ENCODE measurements around the gene ENDOV.
A peak's percentile ranks its signal among the peaks of the same experiment; 100 is the strongest.

The ENDOV gene

DNA sequence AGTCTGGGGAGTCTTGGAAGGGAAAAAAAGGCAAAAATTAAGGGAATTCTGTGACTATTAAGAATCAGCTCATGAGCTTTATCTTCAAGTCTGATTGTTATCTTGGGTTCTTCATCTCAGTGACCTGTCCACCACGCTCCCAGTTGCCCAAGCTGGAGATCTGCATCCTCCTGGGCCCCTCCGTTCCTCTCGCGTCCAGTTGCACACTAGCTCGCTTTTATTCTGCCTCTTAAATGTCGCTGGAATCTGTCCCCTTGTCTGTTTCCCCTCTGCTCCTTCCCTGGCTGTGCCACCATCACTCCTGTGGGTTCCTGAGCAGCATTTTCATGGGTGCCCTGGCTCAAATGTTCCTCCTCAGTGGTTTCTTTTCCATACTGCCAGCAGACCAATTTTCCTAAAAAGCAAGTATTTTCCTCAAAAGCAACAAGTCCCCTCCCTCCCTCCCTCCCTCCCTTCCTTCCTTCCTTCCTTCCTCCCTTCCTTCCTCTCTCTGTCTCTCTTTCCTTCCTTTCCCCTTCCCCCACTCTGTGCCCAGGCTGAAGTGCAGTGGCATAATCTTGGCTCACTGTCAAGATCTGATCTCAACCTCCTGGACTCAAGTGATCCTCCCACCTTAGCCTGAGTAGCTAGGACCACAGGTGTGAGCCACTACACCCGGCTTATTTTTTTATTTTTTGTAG, 1.4 kb downstream of the ENDOV start:
- no peak for DNase-seq

DNA sequence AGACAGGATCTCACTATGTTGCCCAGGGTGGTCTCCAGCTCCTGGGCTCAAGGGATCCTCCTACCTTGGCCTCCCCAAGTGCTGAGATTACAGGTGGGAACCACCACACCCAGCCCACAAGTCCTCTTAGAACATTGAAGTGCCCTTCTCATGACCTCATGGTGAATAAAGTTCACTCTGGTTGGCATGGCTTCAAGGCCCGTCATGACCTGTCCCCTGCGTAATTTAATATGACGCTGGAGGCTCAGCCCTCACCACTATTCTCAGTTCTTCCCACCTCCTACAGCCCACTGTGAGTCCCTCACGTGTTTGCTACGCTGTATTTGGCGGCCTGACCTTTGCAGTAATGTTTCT, 1.9 kb downstream of the ENDOV start:
- DNase-seq = no peak

GRCh38 chr17:80418589-80418988, 3.6 kb downstream of the ENDOV start:
- no peak for DNase-seq

DNA sequence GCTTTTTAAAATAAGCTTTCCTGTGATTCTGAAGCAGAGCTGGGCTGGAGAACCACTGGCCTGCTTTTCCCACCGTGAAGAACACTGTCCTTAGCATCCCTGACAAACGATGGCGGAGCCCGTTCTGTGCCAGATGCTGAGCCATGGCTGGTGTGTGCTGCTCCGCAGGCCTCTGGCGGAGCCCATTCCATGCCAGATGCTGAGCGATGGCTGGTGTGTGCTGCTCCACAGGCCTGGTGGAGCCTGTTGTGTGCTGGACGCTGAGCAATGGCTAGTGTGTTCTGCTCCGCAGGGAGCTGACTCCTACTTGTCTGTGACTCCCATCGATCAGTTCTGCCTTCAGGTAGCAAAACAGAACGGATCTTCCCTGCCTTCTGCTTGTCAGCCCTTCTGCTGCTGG, 4.3 kb downstream of the ENDOV start:
- DNase-seq = no peak

- DNase-seq = no peak
These were observed 6.6 kb downstream of the ENDOV start for GRCh38 chr17:80421381-80422090.

- no peak for DNase-seq
These were observed 7.3 kb downstream of the ENDOV start for GRCh38 chr17:80422276-80422675.

GRCh38 chr17:80422981-80423380, 8.0 kb downstream of the ENDOV start:
- DNase-seq = no peak

GRCh38 chr17:80423536-80424225, 8.7 kb downstream of the ENDOV start:
- no peak for DNase-seq

GRCh38 chr17:80424261-80424660, 9.3 kb downstream of the ENDOV start:
- no peak for DNase-seq

DNA sequence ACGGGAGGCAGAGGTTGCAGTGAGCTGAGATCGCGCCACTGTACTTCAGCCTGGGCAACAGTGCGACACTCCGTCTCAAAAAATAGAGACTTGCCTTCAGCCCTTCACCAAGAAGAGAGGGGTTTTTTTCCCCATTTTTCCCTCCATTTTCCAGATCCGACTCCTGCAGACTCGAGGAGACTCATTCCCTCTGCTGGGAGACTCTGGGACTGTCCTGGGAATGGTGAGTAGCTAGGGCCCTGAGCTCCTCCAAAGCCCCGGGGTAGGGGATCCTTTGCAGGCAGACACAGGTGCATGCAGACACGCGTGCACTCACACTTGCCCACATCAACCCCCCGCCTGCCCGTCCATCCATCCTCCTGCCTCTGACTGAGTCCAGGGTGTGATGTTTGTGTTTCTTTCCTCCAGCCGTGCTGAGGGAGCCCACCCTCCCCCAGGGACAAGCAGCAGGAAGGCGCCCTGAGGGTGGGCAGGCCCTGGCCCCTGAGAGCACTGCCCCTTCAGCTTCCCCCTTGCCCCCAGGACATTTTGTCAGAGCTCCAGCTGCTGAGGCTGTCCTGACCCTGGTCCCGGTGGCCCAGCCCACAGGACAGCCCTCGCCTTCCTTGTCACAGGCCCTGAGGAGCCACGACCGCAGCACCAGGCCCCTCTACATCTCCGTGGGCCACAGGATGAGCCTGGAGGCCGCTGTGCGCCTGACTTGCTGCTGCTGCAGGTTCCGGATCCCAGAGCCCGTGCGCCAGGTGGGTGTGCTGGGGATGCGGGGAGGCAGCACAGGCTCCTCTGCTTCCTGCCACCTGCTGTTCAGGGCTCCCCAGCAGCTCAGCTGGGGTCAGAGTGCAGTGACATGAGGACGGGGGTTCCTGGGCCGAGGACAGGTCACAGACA, 10.2 kb downstream of the ENDOV start:
- DNase-seq = no peak

GRCh38 chr17:80425835-80426426, 11.0 kb downstream of the ENDOV start:
- DNase-seq = no peak

GRCh38 chr17:80426671-80427326, 11.8 kb downstream of the ENDOV start:
- DNase-seq = peak; percentile 61

DNA sequence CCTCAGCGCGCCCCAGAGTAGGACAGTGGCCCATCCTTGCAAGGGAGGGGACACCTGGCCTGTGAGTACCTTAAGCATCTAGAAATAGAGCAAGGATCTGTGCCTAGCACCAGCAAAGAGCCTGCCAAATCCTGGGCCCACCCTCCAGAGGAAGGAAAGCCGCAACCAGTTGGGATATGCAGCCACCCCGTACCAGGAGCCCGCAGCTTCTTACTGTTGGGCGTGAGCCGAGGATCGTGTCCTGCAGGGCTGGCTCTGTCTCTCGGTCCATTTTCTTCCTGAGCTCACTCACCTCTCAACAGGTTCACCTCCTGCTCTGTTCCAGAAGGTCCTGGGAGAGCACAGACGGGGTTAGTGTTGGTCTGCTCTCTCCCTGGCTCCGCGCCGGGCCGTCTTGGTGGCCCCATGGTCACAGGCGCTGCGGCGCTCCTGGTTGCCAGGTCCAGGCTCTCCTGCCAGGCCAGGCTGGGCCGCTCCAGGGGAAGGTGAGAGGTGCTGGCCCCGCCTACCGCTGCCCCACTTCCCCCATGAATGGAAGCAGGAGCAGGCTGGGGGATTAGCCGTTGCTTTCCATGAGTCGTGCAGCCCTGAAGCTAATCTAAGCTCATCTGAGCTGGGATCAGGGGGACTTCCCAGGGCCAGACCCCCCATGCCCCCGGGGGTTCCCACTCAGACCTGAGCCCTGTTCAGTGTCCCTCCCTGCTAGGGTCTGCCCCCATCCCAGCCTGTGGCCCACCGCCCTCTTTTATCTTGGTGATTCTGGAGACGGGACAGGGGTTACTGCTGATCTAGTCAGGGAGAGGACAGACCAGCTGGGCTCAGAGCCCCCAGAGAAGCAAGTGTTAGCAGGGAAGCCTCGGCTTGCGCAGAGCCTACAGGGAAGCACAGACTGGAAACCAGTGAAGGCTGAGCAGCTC, 12.7 kb downstream of the ENDOV start:
- DNase-seq = no peak

DNA sequence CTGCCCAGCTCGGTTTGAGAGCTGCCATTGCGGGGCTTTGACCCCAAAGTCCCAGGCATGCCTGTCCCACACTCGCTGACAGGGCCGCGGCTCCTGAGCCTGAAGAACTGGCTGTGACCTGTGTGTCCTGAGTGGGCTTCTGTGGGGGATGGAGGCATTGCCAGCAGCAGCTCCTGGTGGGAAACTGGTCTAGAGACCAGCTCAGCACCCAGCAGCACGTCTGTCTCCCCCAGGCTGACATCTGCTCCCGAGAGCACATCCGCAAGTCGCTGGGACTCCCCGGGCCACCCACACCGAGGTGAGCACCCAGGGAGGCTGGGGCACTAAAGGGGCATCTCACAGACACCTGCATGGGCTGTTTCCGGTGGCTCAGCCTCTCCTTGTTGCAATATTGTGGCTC, 13.4 kb downstream of the ENDOV start:
- no peak for DNase-seq

GRCh38 chr17:80428796-80429195, 13.8 kb downstream of the ENDOV start:
- no peak for DNase-seq

DNA sequence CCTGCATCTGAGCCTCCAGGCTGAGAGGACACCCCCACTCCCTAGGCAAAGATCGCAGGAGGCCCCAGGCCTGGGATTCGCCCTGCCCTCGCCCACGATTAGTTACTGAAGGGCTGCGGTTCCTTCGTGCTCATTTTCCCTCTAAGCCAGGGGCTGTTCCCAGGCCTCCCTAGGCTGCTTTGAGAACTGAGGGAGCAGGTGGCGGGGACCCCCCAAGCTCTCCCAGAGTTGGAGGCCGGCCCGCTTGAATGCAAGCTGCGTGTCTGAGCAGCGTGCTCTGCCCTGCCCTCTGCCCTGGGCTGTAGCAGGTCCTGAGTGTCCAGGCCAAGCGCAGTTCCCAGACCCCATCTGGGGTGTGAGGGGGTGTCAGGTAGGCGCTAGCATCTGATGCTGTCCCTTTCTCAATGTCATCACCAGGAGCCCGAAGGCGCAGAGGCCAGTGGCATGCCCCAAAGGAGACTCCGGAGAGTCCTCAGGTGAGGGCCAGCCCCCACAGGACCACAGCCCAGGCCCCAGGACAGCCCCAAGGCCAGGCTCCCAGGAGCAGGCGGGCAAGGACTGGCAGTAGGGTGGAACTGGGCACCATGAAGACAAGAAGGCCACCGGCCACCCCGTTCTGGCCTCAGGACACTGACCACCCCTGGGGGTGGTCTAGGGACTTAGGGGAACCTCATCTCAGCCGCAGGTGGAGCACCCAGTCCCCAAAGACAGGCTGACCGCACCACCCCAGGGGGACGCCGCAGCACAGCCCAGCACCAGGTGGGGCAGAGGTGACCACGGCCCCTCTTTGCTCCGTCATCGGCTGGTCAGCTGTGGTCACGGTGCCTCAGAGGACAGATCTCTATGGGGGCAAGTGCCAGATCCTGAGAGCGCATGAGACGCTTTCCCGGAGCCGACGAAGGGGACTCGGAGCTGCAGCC, 14.6 kb downstream of the ENDOV start:
- no peak for DNase-seq

DNA sequence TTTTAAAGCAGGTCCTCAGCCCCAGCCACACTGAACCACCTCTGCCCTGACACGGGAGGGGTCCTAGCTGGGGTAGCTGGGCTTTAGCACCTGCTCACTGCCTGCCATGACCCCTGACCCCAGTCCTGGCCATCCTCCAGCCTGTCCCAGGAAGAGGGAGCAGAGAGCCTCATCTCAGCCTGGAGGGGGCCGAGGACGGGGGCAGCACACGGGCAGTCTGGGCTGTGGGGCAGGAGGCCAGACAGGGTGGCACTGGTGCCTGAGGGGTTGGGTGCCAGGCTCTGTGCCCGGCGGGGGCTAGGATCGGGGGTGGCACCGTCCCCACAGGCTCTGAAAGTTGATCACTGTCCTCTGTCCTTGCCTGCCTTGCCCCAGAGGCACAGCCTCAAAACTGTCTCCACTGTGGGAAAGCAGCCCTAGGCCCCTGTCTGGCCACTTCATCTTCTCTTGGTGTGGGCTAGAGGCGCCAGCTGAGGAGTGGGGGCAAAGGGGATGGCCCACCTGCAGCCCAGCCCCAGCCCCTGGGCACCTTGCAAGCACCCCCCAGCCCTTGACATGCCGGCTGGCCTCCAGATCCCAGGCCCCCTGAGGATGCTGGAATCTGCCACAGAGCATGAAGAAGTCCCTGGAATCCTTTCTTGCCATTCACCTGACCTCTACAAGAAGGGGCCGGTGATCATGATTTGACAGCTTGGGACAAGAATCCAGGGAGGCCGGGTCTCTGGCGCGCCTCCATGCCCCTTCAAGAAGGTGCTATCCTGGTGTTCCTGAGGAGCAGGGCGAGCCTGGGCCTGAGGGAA, 15.7 kb downstream of the ENDOV start:
- DNase-seq = no peak

GRCh38 chr17:80431246-80432195, 16.6 kb downstream of the ENDOV start:
- no peak for DNase-seq

All from NCI-H510A (cell line).